T-helper 9 cell (primary cell): ENCODE measurements around the gene KDELR3.

ENCODE experiments used
- DNase-seq: peaks from one replicate; pipeline ENCODE4 v3.0.0-alpha.2; 2020

The KDELR3 gene

DNA sequence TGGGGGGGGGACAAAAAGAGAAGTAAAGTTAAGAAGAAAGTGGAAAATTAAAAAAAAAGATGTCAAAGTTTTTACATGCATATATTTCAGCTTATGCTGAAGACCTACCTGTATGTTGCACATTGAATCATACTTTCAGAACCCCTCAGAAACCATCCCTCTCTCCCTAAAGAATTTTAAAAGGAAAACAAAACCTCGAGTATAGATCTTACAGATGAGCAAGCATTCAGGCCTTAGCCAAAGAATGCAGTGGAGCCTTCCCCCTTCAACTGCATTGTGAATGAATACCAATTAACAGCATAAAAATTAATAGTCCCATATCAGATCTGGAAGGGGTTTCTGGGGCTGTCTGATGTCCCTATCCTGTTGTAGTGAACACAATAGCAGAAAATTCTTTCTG is 16.3 kb downstream of the KDELR3 start:
- DNase-seq: no peak

DNA sequence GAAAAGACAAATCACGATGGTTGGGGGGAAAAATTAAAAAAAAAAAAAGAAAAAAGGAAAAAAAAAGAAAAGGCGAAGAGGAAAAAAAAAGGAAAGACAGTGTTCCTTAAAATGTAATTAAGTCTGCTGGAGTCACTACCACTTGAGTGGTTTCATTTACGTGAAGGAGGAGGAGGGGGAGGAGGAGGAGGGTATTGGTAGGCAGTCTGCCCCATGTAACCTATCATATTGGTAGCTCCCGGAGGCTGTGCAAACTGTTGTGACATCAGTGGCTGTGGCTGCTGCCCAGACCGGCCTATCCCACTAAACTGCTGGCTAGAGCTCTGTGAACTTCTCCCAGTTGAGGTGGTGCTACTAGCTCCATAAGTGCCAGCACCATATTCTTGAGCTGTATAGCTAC is 17.9 kb downstream of the KDELR3 start:
- DNase-seq: no peak

DNA sequence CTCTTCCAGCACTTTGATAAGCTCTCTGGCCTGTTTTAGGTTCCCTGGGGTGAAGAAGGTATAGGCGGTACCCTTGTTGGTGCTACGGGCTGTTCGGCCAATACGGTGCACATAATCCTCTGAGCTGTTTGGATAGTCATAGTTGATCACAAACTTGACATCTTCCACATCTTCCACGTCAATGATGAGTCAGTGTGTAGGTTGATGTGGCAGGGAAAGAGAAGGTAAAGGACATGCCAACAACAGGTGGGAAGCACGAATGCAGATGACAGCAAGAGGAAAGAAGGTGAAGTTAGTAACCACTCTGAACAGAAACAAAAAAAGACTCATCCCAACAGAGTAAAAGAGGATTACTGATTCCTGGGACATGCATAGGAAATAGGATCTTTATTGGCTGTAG is 20.1 kb downstream of the KDELR3 start:
- DNase-seq: no peak

- no peak for DNase-seq
Observed at GRCh38 chr22:38489142-38489541, 21.2 kb downstream of the KDELR3 start.

DNA sequence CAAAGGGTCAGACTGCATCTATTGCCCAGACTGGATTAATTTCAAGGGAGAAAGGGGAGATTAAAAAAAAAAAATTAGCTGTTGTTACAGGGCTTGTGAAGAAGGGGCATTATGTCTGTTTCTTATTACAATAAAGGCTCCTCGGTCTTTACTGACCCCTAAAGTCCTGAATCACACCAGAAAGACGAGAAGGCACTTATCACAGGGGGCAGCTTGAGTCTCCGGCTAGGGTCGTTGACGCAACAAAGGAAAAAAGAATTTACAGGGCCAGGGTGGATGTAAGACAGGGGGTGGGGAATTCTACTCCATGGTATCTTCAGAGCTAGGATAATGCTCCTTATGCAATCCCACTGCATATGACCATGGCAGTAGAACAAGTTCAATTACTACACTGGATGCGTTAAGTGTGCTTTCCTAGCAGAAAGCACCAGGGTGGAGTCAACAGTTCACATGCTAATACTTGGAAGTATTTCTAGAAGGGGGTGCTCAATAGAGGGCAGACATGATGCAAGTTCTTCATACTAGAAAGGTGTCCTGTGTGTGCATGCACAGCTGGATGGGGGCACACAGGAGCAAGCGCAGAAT is 21.8 kb downstream of the KDELR3 start:
- no peak for DNase-seq

DNA sequence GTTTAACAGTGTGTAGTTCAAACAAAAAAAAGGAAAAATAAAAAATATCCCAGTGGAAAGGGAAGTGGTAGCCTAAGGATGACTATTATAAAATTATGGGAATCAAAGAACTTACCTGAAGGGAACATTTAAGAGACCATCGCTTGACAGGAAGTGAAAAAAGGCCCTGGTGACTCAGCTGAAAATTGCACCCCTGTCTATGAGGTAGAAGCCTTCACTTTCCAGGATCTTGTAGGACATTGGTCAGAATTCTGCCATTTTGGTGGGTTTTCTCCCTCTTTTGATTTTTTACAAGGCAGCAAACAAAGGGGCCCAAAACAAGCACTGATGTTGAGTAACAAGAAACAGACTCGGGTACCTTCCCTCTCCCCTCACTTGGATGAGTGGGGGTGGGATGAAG is 22.6 kb downstream of the KDELR3 start:
- DNase-seq: no peak

DNA sequence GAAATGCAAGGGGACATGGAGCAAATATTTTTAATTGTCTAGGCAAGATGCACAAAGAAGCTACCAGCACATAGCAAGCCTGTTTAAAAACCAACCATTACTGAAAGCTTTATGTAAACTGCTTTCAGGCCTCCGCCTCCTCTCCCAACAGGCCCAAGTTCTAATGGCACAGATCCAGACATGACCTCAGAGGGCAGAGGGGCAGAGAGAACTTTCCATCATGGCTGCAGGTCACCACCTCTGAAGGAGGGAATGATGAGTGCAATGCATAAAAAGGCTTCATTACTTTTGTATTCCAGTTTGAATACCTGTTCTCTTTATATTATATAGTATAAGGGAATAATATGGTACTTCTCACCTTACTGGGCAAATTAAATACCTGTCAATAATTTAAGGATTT is 23.0 kb downstream of the KDELR3 start:
- DNase-seq: no peak

DNA sequence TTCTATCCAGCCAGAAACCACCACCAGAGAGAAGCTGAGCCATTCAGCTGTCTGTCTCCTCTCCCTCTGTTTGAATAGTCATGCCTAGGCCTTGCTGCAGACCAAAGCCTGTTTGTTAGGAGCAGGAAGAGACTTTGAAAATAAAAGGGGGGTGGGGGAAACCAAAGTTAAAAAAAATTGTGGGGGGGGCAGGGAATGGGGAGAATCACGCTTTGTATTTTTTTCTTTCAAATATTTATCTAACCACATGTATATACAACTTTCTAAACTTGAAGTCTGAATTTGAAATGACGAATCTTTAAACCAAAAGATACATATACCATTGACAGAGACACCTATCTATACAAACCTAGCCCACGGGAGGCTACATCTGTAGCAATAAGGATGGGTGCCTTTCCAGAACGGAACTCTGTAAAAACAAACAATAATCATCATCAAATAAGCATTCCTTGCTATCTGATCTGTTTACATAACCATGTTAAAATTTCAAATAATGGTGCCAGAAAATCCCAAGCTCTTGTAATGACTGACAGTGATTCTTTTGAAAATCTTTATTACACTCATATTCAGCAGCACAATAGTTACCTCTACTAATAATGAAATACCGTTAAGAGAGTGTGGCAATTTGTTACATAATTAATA is 23.9 kb downstream of the KDELR3 start:
- DNase-seq: no peak

- no peak for DNase-seq
Observed at GRCh38 chr22:38494498-38494897, 26.6 kb downstream of the KDELR3 start.

GRCh38 chr22:38494939-38495338 is 27.0 kb downstream of the KDELR3 start:
- DNase-seq: no peak

GRCh38 chr22:38497869-38498268 is 30.0 kb downstream of the KDELR3 start:
- no peak for DNase-seq

DNA sequence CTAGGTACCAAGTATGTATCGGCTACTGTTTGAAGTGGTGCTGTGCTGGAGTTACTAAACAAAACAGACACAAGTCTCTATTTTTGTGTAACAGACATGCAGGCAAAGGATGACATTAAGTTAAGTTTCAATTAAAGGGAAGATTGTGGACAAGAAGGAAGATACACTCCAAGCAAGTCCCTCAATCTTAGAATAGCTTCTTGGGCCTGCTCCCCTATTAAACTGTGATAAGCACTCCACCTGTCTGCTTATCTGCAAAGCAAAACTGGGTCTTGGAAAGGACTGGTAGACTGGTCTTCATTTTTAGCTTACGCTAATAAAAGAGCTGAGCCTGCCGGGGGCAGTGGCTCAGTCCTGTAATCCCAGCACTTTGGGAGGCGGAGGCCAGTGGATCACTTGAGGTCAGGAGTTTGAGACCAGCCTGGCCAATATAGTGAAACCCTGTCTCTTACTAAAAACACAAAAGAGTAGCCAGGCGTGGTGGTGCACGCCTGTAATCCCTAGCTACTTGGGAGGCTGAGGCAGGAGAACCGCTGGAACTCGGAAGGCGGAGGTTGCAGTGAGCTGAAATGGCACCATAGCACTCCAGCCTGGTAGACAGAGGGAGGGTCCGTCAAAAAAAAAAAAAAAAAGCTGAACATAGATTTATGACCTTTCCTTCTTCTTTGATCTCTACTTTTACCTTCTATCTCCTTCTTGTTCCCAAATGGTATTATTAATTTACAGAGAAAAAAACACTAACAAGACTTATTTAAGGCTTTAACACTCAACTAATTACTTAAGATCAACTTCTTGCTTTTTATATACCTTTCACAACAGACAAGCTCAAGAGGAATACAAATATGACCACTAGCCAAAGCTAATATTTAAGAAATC is 34.1 kb downstream of the KDELR3 start:
- DNase-seq: no peak

DNA sequence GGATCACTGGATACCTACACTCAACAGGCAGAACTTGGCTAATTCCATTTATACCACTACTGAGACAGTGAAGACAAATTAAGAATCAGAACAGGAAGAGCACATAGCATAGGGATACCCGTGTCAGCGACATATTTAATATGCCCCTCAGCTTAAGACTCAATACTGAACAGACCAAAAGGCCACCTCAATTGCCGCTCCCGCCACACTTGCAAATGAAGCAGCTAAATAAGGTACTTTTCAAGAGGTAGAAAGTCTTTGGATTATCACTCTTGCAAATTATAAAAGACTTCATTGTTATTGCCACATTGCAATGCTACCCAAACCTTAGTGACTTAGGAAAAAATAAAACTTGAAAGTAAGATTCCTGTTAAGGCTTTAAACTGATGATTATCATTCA is 35.1 kb downstream of the KDELR3 start:
- no peak for DNase-seq

DNA sequence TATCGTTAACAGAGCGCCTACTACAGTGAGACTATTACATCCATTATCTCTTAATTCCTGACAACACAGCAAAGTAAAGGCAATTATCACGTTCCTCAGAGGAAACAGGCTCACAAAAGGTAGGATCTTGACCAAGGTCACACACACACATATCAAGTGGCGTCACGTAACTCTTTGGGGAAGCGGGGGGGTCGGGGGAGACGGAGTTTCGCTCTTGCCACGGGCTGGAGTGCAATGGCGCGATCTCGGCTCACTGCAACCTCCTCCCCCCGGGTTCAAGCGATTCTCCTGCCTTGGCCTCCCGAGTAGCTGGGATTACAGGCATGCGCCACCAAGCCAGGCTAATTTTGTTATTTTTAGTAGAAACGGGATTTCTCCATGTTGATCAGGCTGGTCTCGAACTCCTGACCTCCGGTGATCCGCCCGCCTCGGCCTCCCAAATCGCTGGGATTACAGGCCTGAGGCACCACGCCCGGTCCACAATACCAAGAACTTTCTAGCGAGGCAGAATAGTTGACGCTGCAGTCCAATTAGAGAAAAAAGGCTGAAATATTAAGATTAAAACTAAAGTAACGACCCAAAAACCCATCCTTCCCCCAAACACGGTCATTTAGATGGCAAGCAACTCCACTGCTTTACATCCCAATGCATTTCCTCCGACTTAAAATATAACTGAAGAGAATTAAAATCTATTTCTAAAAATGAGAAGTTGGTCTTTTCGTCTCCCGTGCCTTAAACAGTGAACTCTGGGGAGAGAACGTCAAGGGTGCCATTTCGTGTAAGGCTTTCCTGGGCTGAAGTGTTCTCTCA is 37.0 kb downstream of the KDELR3 start:
- peak; percentile 46 for DNase-seq

DNA sequence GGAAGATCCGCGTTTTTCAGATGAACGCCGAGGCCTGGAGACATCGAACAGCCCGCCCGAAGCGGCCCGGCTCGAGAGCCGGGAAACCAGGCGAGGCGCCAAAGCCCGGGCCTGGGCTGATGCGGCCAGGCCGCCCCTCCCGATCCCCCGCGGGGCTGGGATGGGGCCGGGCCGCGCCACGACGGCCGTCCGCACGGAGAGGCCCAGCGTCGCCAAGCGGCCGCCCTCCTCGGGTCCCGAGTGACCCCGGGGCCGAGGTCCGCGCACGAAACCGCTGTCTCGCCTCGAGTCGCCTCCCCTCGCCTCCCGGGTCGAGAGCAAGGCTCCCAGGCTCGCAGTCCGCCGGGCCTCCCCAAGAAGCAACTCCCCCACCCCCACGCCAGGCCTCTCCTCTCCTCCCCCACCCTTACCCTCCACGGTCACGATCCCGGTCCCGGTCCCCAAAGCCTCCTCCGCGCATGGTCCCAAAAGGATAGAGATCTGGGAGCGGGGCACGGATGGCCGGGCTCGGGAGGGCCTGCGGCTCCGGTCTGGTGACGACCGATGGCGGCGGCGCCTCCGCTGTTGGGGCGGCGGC is 37.7 kb downstream of the KDELR3 start:
- DNase-seq: peak; percentile 41

DNA sequence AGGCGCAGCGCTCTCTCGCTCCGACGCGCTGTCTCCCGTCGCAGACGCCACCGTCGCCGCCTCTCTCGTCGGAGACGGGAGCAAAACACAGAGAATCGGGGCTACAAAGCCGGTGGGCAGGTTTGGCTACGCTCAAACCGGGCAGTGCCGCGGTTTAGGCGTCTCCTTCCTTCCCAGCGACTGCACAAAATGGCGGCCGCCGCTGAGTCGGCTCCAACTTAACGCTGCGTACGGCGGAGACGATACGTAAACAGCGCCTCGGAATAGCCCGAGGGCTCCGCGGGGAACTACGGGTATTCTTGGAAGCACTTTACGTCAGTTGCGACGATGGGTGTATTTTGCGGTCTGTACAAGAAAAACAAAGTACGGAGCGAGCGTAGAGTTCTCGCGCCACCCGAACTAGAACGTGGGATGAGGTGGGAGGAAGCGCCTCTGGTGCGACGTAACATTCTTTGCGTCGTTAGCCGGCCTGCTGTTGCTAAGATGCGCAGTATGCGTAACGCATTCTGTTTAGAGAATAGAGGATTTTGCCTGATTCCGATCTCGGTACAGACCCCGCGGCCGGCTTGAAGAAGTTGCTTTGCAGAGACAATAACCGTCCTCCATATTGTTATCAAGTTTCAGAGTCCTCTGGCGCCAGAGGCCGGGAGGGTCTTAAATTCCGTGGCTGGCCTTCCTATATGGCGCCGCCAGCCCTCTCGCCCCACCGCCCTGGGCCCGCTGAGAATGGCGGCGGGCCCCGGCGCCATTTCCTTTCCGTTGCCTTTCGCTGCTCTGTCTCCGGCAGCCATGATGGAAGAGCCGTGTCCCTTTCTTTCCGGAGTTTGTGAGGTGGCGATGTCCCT is 38.4 kb downstream of the KDELR3 start, which contains the start of gene DDX17:
TSS of gene DDX17 (minus strand) at position 194 of the 845 bp plus-strand sequence.
- peak; percentile 89 for DNase-seq

GRCh38 chr22:38510416-38510970 is 42.6 kb downstream of the KDELR3 start:
- DNase-seq: no peak

DNA sequence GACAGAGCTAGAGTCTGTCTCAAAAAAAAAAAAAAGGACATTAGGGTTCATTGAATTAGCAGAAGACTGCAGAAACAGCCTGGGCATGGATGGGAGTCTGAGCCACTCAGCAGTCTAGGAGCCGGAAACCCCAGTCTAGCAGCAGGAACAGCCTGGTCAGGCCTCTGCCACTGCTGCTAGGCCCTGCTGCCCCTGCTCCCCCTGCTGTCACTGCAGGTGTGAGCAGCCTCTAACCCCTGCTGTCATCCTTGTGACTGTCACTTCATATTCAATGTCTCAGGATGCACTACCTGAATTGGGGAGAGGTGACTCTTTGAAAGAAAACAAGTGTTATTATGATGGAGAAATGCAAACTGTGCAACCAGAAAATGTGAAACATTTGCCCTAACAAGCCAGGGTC is 45.2 kb downstream of the KDELR3 start:
- DNase-seq: peak; percentile 7

DNA sequence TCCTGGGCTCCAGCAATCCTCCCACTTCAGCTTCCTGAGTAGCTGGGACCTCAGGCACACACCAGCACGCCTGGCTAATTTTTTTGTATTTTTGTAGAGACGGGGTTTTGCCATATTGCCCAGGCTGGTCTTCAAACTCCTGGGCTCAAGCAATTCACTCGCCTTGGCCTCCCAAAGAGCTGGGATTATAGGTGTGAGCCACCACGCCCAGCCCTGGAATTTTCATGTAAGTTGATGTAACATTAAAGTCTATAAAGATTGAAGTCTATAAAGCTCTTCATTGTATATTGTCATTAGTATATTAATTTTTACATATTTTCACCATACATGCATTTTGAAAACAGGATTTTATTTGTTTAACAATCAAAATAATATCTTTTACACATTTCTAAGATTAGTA is 50.7 kb downstream of the KDELR3 start:
- DNase-seq: no peak

DNA sequence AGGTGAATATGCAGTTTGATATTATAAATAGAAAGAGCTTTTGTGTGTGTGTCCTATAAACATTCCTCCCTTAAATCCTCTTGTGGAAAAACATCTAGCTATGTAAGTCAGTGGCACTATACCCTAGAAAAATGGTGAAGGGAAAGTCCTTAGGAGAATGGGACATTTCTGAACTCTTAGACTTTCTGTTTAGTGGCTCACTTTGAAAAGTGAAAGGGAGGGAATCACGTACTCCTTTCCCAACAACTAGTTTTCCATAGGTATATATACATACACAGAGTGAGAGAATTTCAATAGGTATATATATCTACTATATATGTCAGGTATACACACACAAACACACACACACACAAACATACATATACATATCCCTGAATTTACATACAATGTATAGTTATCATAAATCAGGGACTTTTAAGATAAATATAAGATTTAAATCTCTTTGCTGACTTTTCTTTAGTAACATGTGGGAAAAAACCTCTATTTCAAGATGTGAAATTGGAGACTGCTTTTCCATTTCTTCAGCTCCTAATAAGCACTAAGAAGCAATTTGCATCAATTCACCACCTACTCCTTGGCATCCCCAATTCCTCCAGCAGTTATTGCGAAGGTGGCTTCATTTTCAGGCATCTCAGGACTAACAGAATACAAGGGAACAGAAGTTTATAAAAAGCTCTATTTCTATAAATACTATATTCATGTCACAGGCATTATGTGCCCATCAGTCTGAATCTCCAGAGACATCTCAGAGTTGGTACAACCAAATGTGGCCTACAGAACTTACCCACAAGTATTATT is 51.8 kb downstream of the KDELR3 start:
- no peak for DNase-seq

DNA sequence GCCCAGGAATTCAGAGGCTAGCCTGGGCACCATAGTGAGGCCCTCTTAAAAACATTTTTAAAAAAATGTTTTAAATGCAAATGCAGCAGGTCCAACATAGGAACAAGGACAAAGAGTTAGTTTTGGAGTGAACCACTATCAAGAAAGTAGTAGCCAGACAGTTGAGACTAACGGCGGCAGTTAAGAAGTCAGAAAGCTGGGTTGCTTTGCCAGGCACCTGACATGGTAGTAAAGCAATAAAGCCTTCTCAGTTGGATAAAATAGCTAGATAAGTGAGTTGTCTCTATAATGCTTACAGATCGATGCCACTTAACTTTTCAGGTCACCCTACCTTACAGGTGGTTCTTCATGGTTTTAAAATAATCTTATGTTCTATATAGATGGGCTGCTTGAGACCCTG is 55.1 kb downstream of the KDELR3 start:
- DNase-seq: no peak
